NCI-H1417 (cell line): ENCODE measurements around the gene PUS1.

Experiments used
- DNase-seq, 3 experiments: peaks; one replicate each; lab custom pipeline; 2025; lab: John Stamatoyannopoulos, UW

PUS1 gene

DNA sequence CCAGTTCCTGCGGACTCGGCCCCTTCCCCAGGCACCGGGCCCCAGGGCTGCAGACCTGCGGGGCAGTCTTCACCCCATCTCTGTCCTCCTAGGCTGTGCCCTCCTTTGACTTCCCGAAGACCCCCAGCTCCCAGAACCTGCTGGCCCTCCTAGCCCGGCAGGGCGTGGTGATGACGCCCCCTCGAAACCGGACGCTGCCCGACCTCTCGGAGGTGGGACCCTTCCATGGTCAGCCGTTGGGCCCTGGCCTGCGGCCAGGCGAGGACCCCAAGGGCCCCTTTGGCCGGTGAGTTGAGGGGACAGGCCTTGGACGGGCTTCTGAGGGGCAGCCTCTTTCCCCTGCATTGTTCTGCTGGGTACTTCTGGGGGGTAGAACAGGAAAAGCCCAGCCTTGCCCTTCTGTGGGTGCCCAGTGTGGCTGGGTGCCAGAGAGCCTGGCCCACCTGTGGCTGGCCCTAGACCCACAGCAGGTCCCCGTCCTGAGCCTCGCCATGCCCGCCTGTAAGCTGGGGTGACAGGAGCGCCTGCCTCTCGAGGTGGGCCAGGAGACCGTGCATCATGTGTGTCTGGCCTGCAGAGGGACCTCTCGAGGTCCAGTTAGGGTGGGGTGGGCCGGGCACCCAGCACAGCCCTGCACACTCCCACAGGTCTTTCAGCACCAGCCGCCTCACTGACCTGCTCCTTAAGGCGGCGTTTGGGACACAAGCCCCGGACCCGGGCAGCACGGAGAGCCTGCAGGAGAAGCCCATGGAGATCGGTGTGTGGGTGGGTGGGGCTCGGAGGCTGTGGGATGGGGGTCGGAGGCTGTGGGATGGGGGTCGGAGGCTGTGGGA is 12.6 kb upstream of the PUS1 start:
- no peak for DNase-seq

- DNase-seq: no peak
These were observed 11.9 kb upstream of the PUS1 start for GRCh38 chr12:131917139-131917710.

DNA sequence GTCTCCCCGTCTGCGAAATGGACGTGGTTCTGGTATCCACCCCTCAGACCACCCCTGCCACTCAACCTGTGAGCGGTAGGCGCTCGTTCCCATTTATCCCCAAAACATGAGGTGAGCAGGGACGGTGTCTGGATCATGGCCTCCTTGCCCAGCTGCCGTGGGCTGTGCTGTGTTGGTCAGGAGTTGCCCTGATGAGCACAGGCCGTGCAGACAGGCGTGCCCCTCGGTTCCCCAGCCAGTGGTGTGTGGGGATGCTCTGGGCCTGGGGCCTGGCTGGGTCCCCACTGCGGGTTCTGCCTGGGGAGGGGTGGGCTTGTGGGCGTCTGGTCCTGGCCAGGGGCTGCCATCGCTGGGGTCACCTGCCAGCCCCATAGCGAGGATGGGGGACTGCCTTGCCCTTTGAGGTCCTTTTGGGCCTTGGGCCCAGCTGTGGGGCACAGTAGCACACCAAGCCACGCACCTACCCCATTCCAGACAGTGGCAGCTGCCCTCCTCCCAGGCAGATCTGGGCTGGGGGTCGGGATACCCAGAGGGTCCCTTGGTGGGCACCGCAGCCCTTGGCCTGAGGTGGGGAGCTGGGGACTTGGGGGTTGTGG is 11.3 kb upstream of the PUS1 start:
- DNase-seq: no peak

DNA sequence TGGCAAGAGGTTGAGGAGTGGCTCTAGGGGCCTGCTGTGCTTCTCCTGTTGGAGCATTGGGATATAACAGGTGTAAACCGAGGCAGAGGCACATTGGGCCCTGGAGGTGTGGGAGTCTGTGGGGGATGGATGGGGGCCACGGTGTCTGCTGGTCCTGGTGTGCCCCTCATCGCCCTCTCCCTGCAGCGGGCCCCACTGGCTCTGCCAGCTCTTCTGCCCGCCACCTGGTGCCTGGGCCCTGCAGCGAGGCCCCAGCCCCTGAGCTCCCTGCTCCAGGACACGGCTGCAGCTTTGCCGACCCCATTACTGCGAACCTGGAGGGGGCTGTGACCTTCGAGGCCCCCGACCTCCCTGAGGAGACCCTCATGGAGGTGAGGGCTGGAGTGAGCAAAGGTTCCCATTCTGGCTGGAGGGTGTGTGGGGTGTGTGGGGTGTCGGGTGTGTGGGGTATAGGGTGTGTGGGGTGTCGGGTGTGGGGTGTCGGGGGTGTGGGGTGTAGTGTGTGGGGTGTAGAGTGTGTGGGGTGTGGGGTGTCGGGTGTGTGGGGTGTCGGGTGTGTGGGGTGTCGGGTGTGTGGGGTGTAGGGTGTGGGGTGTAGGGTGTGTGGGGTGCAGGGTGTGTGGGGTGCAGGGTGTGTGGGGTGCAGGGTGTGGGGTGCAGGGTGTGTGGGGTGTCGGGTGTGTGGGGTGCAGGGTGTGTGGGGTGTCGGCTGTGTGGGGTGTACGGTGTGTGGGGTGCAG is 10.6 kb upstream of the PUS1 start:
- DNase-seq: no peak

- no peak for DNase-seq
These were observed 10.1 kb upstream of the PUS1 start for GRCh38 chr12:131919051-131919347.

DNA sequence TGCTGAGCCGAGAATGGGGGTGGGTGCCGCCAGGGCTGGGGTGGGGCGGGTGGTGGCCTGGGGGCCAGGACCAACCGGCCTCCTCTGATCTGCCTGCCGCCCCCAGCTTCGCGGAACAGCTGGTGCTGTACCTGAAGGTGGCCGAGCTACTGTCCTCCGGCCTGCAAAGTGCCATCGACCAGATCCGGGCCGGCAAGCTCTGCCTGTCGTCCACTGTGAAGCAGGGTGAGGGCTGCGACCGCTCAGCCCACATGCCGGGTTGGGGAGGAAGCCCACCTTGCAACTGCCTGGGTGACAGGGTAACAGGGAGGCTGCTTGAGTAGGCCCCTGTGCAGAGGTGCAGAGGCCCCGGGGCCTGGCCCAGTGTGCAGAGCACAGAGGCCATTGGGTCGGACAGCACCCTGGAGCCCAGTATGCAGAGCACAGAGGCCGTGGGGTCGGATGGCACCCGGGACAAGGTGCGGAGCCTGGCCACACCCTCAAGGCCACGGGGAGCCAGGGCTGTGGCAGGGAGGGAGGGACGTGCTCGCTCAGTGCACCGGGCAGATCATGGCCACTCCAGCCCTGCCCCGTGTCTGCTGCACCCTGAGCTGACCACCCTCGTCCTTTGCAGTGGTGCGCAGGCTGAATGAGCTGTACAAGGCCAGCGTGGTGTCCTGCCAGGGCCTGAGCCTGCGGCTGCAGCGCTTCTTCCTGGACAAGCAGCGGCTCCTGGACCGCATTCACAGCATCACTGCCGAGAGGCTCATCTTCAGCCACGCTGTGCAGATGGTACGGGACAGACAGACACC is 9.5 kb upstream of the PUS1 start:
- DNase-seq: no peak

DNA sequence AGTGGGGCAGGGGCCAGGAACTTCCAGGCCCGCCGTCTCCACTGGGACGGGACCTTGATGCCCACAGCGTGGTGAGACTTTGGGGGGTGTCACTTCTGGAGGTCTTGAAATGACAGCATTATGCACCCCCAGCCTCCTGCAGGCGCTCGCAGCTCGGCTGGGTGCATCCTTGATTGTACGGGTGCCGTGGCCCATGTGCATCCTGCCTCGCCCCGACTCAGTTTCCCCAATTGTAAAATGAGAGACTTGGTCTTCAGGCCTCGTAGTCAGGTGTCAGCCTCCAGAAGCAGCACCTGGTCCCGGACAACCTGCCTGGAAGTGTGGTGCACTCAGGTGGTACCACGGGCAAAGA is 8.9 kb upstream of the PUS1 start:
- DNase-seq: no peak

GRCh38 chr12:131920902-131921840 is 7.9 kb upstream of the PUS1 start:
- no peak for DNase-seq

DNA sequence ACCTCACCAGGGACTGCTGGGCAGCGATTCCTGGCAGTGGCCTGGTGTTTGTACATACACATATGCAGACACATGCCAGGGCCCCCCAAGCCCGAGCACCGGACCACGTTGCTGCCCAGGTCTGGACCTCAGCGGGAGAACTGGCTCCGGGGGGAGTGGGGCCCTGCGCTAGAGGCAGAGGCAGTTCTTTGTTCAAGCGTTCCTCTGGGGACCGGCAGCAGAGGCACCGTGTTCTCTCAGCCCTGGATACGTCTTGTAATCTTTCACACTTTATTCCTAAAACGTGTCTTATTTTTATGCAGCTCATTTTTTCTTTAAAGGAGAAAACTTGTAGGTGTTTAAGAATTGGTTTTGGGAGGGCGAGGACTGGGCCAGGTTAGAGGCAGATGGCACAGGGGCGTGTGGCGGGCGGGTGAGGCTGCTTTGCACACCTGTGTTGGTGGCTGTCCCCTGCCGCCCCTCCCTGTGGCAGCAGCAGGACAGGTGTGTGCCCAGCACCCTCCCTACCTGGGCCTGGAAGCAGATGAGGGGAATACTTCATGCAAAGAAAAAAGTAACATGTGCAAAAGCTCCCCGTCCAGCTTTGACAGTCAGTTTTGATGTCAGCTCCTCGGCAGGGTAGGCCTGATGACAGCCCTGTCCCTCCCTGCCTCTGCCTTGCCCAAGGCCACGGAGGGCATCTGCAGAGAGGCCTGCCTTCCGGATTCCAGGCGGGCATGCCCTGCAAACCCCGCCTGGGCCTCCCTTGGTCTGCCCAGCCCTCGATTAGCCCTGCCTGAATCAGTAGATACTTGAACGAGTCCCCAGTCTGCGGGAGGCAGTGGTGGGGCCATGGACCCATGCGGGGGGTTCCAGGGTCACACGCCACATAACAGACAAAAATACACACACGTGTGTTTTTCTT is 7.0 kb upstream of the PUS1 start:
- DNase-seq: no peak

- DNase-seq: no peak
These were observed 6.3 kb upstream of the PUS1 start for GRCh38 chr12:131922772-131923171.

DNA sequence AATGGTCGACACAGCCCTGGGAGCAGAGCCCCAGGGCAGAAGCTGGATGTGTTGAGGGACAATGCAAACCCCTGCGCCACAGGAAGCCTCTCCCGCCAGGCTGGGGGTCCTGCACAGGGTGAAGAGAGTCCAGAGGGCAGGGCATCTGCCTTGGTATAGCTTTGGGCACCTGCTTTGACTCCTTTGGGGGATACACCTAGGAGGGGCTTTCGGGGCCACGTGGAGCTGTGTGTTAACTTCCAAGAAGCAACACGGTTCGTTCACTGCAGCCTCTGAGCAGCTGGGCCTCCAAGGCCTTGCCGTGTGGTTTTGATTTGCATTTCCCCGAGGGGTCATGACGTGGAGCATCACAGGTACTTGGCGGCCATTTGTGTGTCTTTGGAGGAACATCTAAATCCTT is 5.8 kb upstream of the PUS1 start:
- DNase-seq: peak in 1 of 3 experiments; percentile 38

DNA sequence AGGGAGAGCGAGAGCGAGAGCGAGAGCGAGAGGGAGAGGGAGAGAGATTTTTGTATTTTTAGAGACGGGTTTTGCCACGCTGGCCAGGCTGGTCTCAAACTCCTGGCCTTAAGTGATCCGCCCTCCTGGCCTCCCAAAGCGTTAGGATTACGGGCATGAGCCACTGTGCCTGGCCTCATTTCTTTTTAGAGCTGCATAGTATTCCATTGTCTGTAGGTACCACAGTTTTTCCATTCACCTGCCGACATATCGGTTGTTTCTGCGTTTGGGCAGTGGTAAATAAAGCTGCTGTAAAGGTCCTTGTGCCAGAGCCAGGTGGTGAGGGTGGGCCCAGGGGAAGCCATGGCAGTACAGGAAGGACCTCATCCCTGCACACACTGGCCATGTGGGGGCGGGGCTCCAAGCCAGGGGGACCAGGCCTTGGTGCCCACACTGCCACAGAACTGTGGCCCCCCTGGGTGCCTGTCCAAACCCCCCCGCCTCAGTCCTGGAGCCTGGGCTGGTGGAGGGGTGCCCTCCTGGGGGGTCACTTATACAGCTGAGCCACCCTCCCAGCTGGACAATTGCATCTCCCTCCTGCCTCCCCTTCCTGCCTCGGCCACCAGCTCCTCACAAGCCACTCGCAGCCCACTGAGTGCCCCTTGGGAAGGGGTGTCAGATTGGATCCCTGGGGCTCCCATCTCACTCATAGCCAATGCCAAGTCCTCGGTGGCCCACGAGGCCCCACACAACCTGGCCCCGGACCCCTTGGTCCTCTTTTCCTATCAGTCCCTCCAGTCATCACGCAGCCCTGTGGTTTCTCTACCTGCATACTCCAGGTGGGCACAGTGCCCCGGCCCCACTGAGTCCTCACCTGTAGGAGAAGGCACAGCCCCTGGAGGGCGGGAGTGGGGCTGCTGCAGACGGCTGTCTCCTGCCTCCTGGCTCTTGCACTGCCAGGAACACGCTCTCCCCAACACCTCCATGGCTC is 1.7 kb upstream of the PUS1 start:
- DNase-seq: no peak

- DNase-seq: no peak
These were observed 881 bp upstream of the PUS1 start for GRCh38 chr12:131928080-131928710.

DNA sequence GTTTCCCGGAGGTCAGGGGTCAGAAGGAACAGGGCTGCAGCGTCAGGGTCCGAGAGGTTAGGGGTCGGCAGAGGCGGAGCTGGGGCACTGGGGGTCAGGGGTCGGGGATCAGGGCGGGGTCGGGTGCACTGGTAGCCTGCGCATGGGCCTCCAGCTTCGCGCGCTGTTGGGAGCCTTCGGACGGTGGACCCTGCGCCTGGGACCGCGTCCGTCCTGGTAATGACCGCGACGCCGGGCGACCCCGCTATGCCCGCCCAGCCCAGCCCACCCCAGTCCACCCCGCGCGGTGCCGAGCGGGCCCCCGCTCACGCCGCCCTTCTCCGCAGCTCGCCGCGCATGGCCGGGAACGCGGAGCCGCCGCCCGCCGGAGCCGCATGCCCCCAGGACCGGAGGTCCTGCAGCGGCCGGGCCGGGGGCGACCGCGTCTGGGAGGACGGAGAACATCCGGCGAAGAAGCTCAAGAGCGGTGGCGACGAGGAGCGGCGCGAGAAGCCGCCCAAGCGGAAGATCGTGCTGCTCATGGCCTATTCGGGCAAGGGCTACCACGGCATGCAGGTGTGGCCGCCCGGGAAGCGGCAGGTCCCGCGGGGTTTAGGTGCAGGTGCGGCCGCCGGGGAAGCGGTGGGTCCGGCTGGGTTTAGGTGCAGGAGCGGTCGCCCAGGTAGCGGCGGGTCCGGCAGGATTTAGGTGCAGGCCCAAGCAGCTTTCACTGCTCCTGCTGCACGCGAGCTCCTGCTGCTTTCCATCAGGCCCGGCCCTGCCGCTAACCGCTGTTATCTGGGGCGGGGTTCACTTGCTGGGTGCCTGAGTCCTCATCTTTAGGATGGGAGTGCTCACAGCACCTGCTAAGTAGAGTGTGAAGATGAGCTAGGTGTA is 743 bp downstream of the PUS1 start:
- DNase-seq: peak; percentile 33 to 61 (median 39)

- no peak for DNase-seq
These were observed 1.4 kb downstream of the PUS1 start for GRCh38 chr12:131930510-131930909.

GRCh38 chr12:131933387-131933786 is 4.3 kb downstream of the PUS1 start:
- DNase-seq: no peak

GRCh38 chr12:131934535-131934934 is 5.5 kb downstream of the PUS1 start:
- DNase-seq: no peak
